Measurements from ENCODE around the gene ELMOD1. TPM values are rescaled to one million over a fixed set of nuclear protein-coding genes. Genes with fewer than 3 reads are reported as not detected.

Gene ELMOD1
- total RNA-seq, 1 donor, result under 0.01 TPM

GRCh38 chr11:107679255-107680024, 88.5 kb downstream of the ELMOD1 start:
- no peak for DNase-seq (ENCODE audit: insufficient read length, low spot score, missing footprints)
- no peaks in the 10 kb centered on the region for H3K4me1 ChIP-seq (ENCODE audit: insufficient read depth, low read length)
- no peaks in the 10 kb centered on the region for H3K36me3 ChIP-seq (ENCODE audit: insufficient read depth, low read length)
- no peak for TF ChIP-seq CTCF (IDR thresholded peaks at IDR 0.05; ENCODE audit: extremely low read depth, low read depth, low read length)
- no peaks in the 10 kb centered on the region for H4K20me1 ChIP-seq (ENCODE audit: insufficient read depth, low read length)
- no peak overlapping the region for H2AFZ ChIP-seq (ENCODE audit: low read length)
- H3K4me2 ChIP-seq (ENCODE audit: insufficient read depth, low read length), result no peak overlapping the region
- H3K79me2 ChIP-seq (ENCODE audit: insufficient read depth, low read length), result no peaks in the 10 kb centered on the region
- no peaks in the 10 kb centered on the region for H3K9me3 ChIP-seq (ENCODE audit: low read depth, low read length)
- peaks cover 2% of the 10 kb centered on the region for H3K27me3 ChIP-seq (ENCODE audit: insufficient read depth, low read length)
- H3K27ac ChIP-seq (ENCODE audit: low read depth, low read length), result no peak overlapping the region
- H3K4me3 ChIP-seq (ENCODE audit: insufficient read depth, low read length), result no peak overlapping the region

- no peak overlapping the region for H3K4me2 ChIP-seq (ENCODE audit: insufficient read depth, low read length)
- H3K4me1 ChIP-seq (ENCODE audit: insufficient read depth, low read length), result no peaks in the 10 kb centered on the region
- no peaks in the 10 kb centered on the region for H4K20me1 ChIP-seq (ENCODE audit: insufficient read depth, low read length)
- no peak overlapping the region for H3K4me3 ChIP-seq (ENCODE audit: insufficient read depth, low read length)
- no peak for TF ChIP-seq CTCF (IDR thresholded peaks at IDR 0.05; ENCODE audit: extremely low read depth, low read depth, low read length)
- H3K27ac ChIP-seq (ENCODE audit: low read depth, low read length), result no peak overlapping the region
- H2AFZ ChIP-seq (ENCODE audit: low read length), result no peak overlapping the region
- no peak for DNase-seq (ENCODE audit: insufficient read length, low spot score, missing footprints)
- H3K9me3 ChIP-seq (ENCODE audit: low read depth, low read length), result no peaks in the 10 kb centered on the region
- H3K27me3 ChIP-seq (ENCODE audit: insufficient read depth, low read length), result no peaks in the 10 kb centered on the region
- no peaks in the 10 kb centered on the region for H3K79me2 ChIP-seq (ENCODE audit: insufficient read depth, low read length)
- H3K36me3 ChIP-seq (ENCODE audit: insufficient read depth, low read length), result no peaks in the 10 kb centered on the region
Measured at GRCh38 chr11:107682171-107682570, 91.2 kb downstream of the ELMOD1 start.

- Histone ChIP-seq H3K4me1 (ENCODE audit: insufficient read depth, low read length) (no peaks in the 10 kb centered on the region), H3K27me3 (ENCODE audit: insufficient read depth, low read length) (no peaks in the 10 kb centered on the region), H3K4me3 (ENCODE audit: insufficient read depth, low read length) (no peak overlapping the region), H3K79me2 (ENCODE audit: insufficient read depth, low read length) (no peaks in the 10 kb centered on the region), H3K36me3 (ENCODE audit: insufficient read depth, low read length) (no peaks in the 10 kb centered on the region), H3K4me2 (ENCODE audit: insufficient read depth, low read length) (no peak overlapping the region), H3K9me3 (ENCODE audit: low read depth, low read length) (no peaks in the 10 kb centered on the region), H3K27ac (ENCODE audit: low read depth, low read length) (no peak overlapping the region), H2AFZ (ENCODE audit: low read length) (no peak overlapping the region), H4K20me1 (ENCODE audit: insufficient read depth, low read length) (no peaks in the 10 kb centered on the region)
- TF ChIP-seq CTCF (IDR thresholded peaks at IDR 0.05; ENCODE audit: extremely low read depth, low read depth, low read length), result no peak
- DNase-seq (ENCODE audit: insufficient read length, low spot score, missing footprints), result no peak
Measured at GRCh38 chr11:107682572-107682971, 91.6 kb downstream of the ELMOD1 start.

- DNase-seq (ENCODE audit: insufficient read length, low spot score, missing footprints), result no peak
- no peak overlapping the region for H3K4me2 ChIP-seq (ENCODE audit: insufficient read depth, low read length)
- no peaks in the 10 kb centered on the region for H3K4me1 ChIP-seq (ENCODE audit: insufficient read depth, low read length)
- H4K20me1 ChIP-seq (ENCODE audit: insufficient read depth, low read length), result no peaks in the 10 kb centered on the region
- H3K79me2 ChIP-seq (ENCODE audit: insufficient read depth, low read length), result no peaks in the 10 kb centered on the region
- no peaks in the 10 kb centered on the region for H3K9me3 ChIP-seq (ENCODE audit: low read depth, low read length)
- H2AFZ ChIP-seq (ENCODE audit: low read length), result no peak overlapping the region
- no peaks in the 10 kb centered on the region for H3K36me3 ChIP-seq (ENCODE audit: insufficient read depth, low read length)
- no peak overlapping the region for H3K27ac ChIP-seq (ENCODE audit: low read depth, low read length)
- no peak overlapping the region for H3K4me3 ChIP-seq (ENCODE audit: insufficient read depth, low read length)
- no peaks in the 10 kb centered on the region for H3K27me3 ChIP-seq (ENCODE audit: insufficient read depth, low read length)
- no peak for TF ChIP-seq CTCF (IDR thresholded peaks at IDR 0.05; ENCODE audit: extremely low read depth, low read depth, low read length)
Measured at GRCh38 chr11:107683061-107683460, 92.1 kb downstream of the ELMOD1 start.

Data from osteoblast (primary cell).